Endodermal cell (in vitro differentiated cells): Measurements from ENCODE around the gene PDE6A. TPM values are rescaled to one million over a fixed set of nuclear protein-coding genes. Genes with fewer than 3 reads are reported as not detected.

ENCODE experiments used
- DNase-seq: peaks from one replicate; pipeline ENCODE4 v3.0.0-alpha.2; 2017
- H3K27ac ChIP-seq: 2 replicates; pipeline ENCODE4 v1.5.1; 2013; ENCODE audit warnings: mild to moderate bottlenecking, low read depth, low read length, moderate library complexity
- H3K27me3 ChIP-seq: 2 replicates; pipeline ENCODE4 v1.6.1; 2013; ENCODE audit warnings: mild to moderate bottlenecking, low read length, moderate library complexity; ENCODE audit not compliant: insufficient read depth, control insufficient read depth, poor library complexity, severe bottlenecking
- H3K36me3 ChIP-seq: 2 replicates; pipeline ENCODE4 v1.7.0; 2013; ENCODE audit warnings: mild to moderate bottlenecking, low read length, moderate library complexity; ENCODE audit not compliant: control insufficient read depth, insufficient read depth
- H3K4me1 ChIP-seq: one replicate; pipeline ENCODE4 v1.7.0; 2013; ENCODE audit warnings: low read length; ENCODE audit not compliant: control insufficient read depth, insufficient read depth
- H3K4me3 ChIP-seq: 2 replicates; pipeline ENCODE4 v1.5.1; 2013; ENCODE audit warnings: mild to moderate bottlenecking, low read length, moderate library complexity
- H3K9ac ChIP-seq: 2 replicates; pipeline ENCODE4 v1.6.1; 2013; ENCODE audit warnings: mild to moderate bottlenecking, low read length, moderate library complexity; ENCODE audit not compliant: poor library complexity, severe bottlenecking; ENCODE audit errors: extremely low read depth
- H3K9me3 ChIP-seq: 2 replicates; pipeline ENCODE4 v1.6.1; 2013; ENCODE audit warnings: mild to moderate bottlenecking, low read length, moderate library complexity; ENCODE audit not compliant: control insufficient read depth
- H3K27ac Mint-ChIP-seq: 2 replicates; pipeline ENCODE4 v1.8.0; 2020; ENCODE audit warnings: mixed read lengths
- H3K27me3 Mint-ChIP-seq: 2 replicates; pipeline ENCODE4 v1.8.0; 2021; ENCODE audit warnings: mild to moderate bottlenecking, mixed read lengths; ENCODE audit not compliant: insufficient read depth
- H3K36me3 Mint-ChIP-seq: 2 replicates; pipeline ENCODE4 v1.8.0; 2020; ENCODE audit warnings: low read depth, mixed read lengths
- H3K4me1 Mint-ChIP-seq: 2 replicates; pipeline ENCODE4 v1.8.0; 2020; ENCODE audit warnings: mixed read lengths
- H3K4me3 Mint-ChIP-seq: 2 replicates; pipeline ENCODE4 v1.8.0; 2020; ENCODE audit warnings: mild to moderate bottlenecking, moderate library complexity, mixed read lengths
- H3K9me3 Mint-ChIP-seq: 2 replicates; pipeline ENCODE4 v1.8.0; 2020; ENCODE audit warnings: mild to moderate bottlenecking, mixed read lengths
- WGBS, 2 experiments: methylation state at CpG; one replicate each; pipeline versions ENCODE4 v1.1.5 to v1.1.7; 2013; ENCODE audit warnings: missing lambda C conversion rate in 2 of 2, mixed read lengths in 1 of 2; ENCODE audit not compliant: insufficient coverage in 1 of 2, insufficient read length in 1 of 2; 5-methylcytosine and 5-hydroxymethylcytosine counted together
- total RNA-seq, 2 donors: library from RNA; stranded (reverse); fragmentation: NEBNext Ultra II Directional in 1 of 2; extraction: Animal tissue kit (Norgen Biotek cat#: 25700) in 1 of 2; gene quantifications; 2 replicates in 1 of 2; 3 replicates in 1 of 2; pipeline ENCODE4 v1.2.1, GENCODE V29; 2021
- TF ChIP-seq, protein P1 (sequence below): fragments of 200-600 bp; sonication (generic); conservative IDR thresholded peaks from 2 replicates; pipeline ENCODE4 v1.5.0; 2021; ENCODE audit warnings: antibody characterized with exemption, mild to moderate bottlenecking

The PDE6A gene
- total RNA-seq, 2 donors from 2014 or later: 0.07 TPM; not detected in 1

DNA sequence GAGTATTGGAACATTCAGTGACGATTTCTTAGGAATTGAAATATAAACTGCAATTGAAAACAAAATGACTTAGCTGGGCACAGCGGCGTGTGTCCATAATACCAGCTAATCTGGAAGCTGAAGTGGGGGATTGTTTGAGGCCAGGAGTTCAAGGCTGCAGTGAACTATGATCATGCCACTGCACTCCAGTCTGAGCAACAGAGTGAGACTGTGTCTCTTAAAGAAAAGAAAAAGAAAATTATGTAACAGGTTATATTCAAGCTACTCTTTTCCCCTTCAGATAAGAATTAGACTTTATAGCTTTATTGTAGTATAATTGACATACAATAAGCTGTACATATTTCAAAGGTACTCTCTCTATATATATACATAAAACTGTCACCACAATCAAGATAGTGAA, 22.4 kb upstream of the PDE6A start:
- Histone ChIP-seq H3K36me3 (peaks cover 2% of the 10 kb centered on the region), H3K27me3 (no peaks in the 10 kb centered on the region), H3K4me1 (no peaks in the 10 kb centered on the region), H3K9me3 (no peaks in the 10 kb centered on the region), H3K9ac (no peak overlapping the region), H3K4me3 (no peak overlapping the region), H3K27ac (no peak overlapping the region)
- 93% methylated on average over 3 of the region's 3 CpGs for WGBS, 2 experiments
- Mint-ChIP-seq H3K27me3 (no peaks in the 10 kb centered on the region), H3K9me3 (no peaks in the 10 kb centered on the region), H3K4me3 (no peak overlapping the region), H3K36me3 (peaks cover 6% of the 10 kb centered on the region), H3K4me1 (no peaks in the 10 kb centered on the region), H3K27ac (no peak overlapping the region)
- TF ChIP-seq, protein P1, sequence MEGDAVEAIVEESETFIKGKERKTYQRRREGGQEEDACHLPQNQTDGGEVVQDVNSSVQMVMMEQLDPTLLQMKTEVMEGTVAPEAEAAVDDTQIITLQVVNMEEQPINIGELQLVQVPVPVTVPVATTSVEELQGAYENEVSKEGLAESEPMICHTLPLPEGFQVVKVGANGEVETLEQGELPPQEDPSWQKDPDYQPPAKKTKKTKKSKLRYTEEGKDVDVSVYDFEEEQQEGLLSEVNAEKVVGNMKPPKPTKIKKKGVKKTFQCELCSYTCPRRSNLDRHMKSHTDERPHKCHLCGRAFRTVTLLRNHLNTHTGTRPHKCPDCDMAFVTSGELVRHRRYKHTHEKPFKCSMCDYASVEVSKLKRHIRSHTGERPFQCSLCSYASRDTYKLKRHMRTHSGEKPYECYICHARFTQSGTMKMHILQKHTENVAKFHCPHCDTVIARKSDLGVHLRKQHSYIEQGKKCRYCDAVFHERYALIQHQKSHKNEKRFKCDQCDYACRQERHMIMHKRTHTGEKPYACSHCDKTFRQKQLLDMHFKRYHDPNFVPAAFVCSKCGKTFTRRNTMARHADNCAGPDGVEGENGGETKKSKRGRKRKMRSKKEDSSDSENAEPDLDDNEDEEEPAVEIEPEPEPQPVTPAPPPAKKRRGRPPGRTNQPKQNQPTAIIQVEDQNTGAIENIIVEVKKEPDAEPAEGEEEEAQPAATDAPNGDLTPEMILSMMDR: no peak
- no peak for DNase-seq

DNA sequence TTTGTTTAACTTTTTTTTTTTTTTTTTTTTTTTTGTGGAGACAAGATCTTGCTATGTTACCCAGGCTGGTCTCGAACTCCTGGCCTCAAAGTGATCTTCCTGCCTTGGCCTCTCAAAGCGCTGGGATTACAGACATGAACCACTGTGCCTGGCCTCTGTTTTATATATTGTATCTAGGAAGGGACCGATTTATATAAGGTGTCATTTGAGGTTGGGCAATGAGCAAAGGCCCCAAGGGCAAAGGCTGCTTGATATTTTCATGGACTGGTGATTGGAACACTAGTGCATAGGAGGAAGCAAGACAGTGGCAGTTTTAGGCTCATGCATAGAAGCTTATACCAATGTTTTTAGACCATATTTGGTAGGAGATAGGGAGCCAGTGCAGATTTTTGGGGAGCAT, 19.1 kb upstream of the PDE6A start:
- Histone ChIP-seq H3K36me3 (no peaks in the 10 kb centered on the region), H3K4me3 (no peak overlapping the region), H3K4me1 (peaks cover 9% of the 10 kb centered on the region), H3K9ac (no peak overlapping the region), H3K9me3 (no peaks in the 10 kb centered on the region), H3K27ac (no peak overlapping the region), H3K27me3 (no peaks in the 10 kb centered on the region)
- Mint-ChIP-seq H3K4me1 (peaks cover 17% of the 10 kb centered on the region), H3K9me3 (no peaks in the 10 kb centered on the region), H3K27me3 (no peaks in the 10 kb centered on the region), H3K27ac (no peak overlapping the region), H3K36me3 (peaks cover 6% of the 10 kb centered on the region), H3K4me3 (no peak overlapping the region)
- DNase-seq: no peak
- TF ChIP-seq, protein P1: no peak
- 84 to 94% methylated on average over 2 to 3 of the region's 3 CpGs for WGBS, 2 experiments

DNA sequence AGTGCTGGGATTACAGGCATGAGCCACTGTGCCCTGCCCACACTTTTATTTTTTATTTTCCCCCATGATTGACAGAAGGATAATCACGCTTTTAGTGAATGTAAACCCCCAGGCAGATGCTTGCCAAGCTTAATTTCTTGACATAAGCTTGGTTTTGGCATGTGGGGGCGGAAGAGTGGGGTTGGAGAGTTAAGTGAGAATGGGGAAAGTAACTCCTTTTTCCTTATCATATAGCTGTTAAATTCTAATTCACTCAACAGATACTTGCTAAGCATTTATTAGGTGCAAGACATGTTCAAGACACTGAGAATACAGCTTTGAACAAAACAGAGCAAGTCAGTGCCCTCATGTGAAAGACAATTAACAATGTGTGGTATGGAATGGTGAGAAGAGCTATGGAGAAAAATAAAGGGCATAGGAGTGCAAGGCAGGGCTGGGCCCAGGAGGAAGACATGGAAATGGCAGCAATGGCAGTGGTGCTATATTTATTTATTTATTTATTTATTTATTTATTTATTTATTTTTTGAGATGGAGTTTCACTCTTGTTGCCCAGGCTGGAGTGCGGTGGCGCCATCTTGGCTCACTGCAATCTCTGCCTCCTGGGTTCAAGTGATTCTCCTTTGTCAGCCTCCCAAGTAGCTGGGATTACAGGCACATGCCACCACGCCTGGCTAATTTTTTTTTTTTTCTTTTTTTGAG, 18.2 kb upstream of the PDE6A start:
- Mint-ChIP-seq H3K4me1 (peaks cover 17% of the 10 kb centered on the region), H3K27me3 (no peaks in the 10 kb centered on the region), H3K9me3 (no peaks in the 10 kb centered on the region), H3K4me3 (no peak overlapping the region), H3K36me3 (peaks cover 6% of the 10 kb centered on the region), H3K27ac (no peak overlapping the region)
- DNase-seq: no peak
- no peak overlapping the region for H3K27ac ChIP-seq
- no peak overlapping the region for H3K9ac ChIP-seq
- H3K9me3 ChIP-seq: no peaks in the 10 kb centered on the region
- peaks cover 9% of the 10 kb centered on the region for H3K4me1 ChIP-seq
- TF ChIP-seq, protein P1: no peak
- 93 to 96% methylated on average over 2 to 5 of the region's 5 CpGs for WGBS, 2 experiments
- no peaks in the 10 kb centered on the region for H3K36me3 ChIP-seq
- H3K27me3 ChIP-seq: no peaks in the 10 kb centered on the region
- H3K4me3 ChIP-seq: no peak overlapping the region
